HG02852 (cell line): ENCODE data around the gene PRXL2B.
A peak's percentile ranks its signal among the peaks of the same experiment; 100 is the strongest.
"Not testable (repeated sequence)": the region's sequence is repeated elsewhere in the genome, so short reads cannot be mapped to it uniquely, and the experiment has no call there.

Experiments
- ATAC-seq: cut with Tn5 transposase; IDR thresholded peaks from one replicate; pipeline ENCODE4 v1.9.1; 2021; ENCODE audit warnings: mild to moderate bottlenecking, moderate library complexity; ENCODE audit not compliant: unreplicated experiment

PRXL2B gene

GRCh38 chr1:2550309-2550861 lies 36.2 kb upstream of the PRXL2B start:
- ATAC-seq = not testable (repeated sequence)

- not testable (repeated sequence) for ATAC-seq
Observed at GRCh38 chr1:2551544-2551943, 35.0 kb upstream of the PRXL2B start.

- ATAC-seq = no peak
Observed at GRCh38 chr1:2552189-2552588, 34.4 kb upstream of the PRXL2B start.

GRCh38 chr1:2553076-2553475 lies 33.5 kb upstream of the PRXL2B start:
- ATAC-seq = not testable (repeated sequence)

GRCh38 chr1:2553871-2554620 lies 32.5 kb upstream of the PRXL2B start:
- no peak for ATAC-seq

GRCh38 chr1:2554621-2555387 lies 31.8 kb upstream of the PRXL2B start:
- ATAC-seq = no peak

GRCh38 chr1:2555634-2556276 lies 30.8 kb upstream of the PRXL2B start:
- peak; percentile 40 for ATAC-seq

- ATAC-seq = peak; percentile 39
Observed at GRCh38 chr1:2556277-2556677, 30.3 kb upstream of the PRXL2B start, which contains the start of gene TNFRSF14. Gene TNFRSF14 (plus strand): TSS chr1:2556371. CDS start chr1:2556665, 294 bp downstream.

GRCh38 chr1:2556678-2557481 lies 29.7 kb upstream of the PRXL2B start:
- ATAC-seq = peak; percentile 22

GRCh38 chr1:2557482-2558400 lies 28.8 kb upstream of the PRXL2B start:
- no peak for ATAC-seq

GRCh38 chr1:2558420-2558819 lies 28.2 kb upstream of the PRXL2B start:
- ATAC-seq = no peak

GRCh38 chr1:2558861-2559260 lies 27.7 kb upstream of the PRXL2B start:
- ATAC-seq = no peak

- no peak for ATAC-seq
Observed at GRCh38 chr1:2559509-2560298, 26.9 kb upstream of the PRXL2B start.

- no peak for ATAC-seq
Observed at GRCh38 chr1:2560299-2561073, 26.1 kb upstream of the PRXL2B start.

GRCh38 chr1:2561446-2561845 lies 25.1 kb upstream of the PRXL2B start:
- no peak for ATAC-seq

- no peak for ATAC-seq
Observed at GRCh38 chr1:2561898-2562895, 24.4 kb upstream of the PRXL2B start.

- no peak for ATAC-seq
Observed at GRCh38 chr1:2563205-2563604, 23.4 kb upstream of the PRXL2B start.
